HG03439 (cell line): ENCODE data around the gene MTF1.

Experiments
- ATAC-seq: cut with Tn5 transposase; IDR thresholded peaks from one replicate; pipeline ENCODE4 v1.9.1; 2021; ENCODE audit warnings: mild to moderate bottlenecking, moderate library complexity; ENCODE audit not compliant: unreplicated experiment

The MTF1 gene

GRCh38 chr1:37868466-37868865 is 9.1 kb upstream of the MTF1 start:
- no peak for ATAC-seq

- no peak for ATAC-seq
These were observed 8.4 kb upstream of the MTF1 start for GRCh38 chr1:37867784-37868183.

GRCh38 chr1:37866491-37866890 is 7.1 kb upstream of the MTF1 start:
- no peak for ATAC-seq

GRCh38 chr1:37865348-37866120 is 6.1 kb upstream of the MTF1 start:
- no peak for ATAC-seq

- no peak for ATAC-seq
These were observed 2.9 kb upstream of the MTF1 start for GRCh38 chr1:37862330-37862729.

- no peak for ATAC-seq
These were observed 1.8 kb upstream of the MTF1 start for GRCh38 chr1:37861151-37861550.

- no peak for ATAC-seq
These were observed 914 bp upstream of the MTF1 start for GRCh38 chr1:37860346-37860666.

GRCh38 chr1:37858931-37859506 is 373 bp downstream of the MTF1 start:
- peak; percentile 31 for ATAC-seq

GRCh38 chr1:37854406-37854805 is 5.0 kb downstream of the MTF1 start:
- ATAC-seq = no peak

- no peak for ATAC-seq
These were observed 6.2 kb downstream of the MTF1 start for GRCh38 chr1:37853157-37853556.

GRCh38 chr1:37851782-37852210 is 7.6 kb downstream of the MTF1 start:
- no peak for ATAC-seq

GRCh38 chr1:37851262-37851661 is 8.1 kb downstream of the MTF1 start:
- no peak for ATAC-seq

- ATAC-seq = no peak
These were observed 8.9 kb downstream of the MTF1 start for GRCh38 chr1:37850352-37850955.

GRCh38 chr1:37849480-37849879 is 9.9 kb downstream of the MTF1 start:
- ATAC-seq = no peak

GRCh38 chr1:37846647-37847339 is 12.6 kb downstream of the MTF1 start:
- no peak for ATAC-seq

GRCh38 chr1:37845786-37846185 is 13.6 kb downstream of the MTF1 start:
- no peak for ATAC-seq

- no peak for ATAC-seq
These were observed 14.2 kb downstream of the MTF1 start for GRCh38 chr1:37845049-37845646.

- no peak for ATAC-seq
These were observed 14.9 kb downstream of the MTF1 start for GRCh38 chr1:37844536-37844935.

- no peak for ATAC-seq
These were observed 17.7 kb downstream of the MTF1 start for GRCh38 chr1:37841652-37842051.

- ATAC-seq = no peak
These were observed 18.7 kb downstream of the MTF1 start for GRCh38 chr1:37840711-37841110.

- ATAC-seq = no peak
These were observed 19.7 kb downstream of the MTF1 start for GRCh38 chr1:37839676-37840075.
